ENCODE data around the gene IL6ST.
A peak's percentile ranks its signal among the peaks of the same experiment; 100 is the strongest.

DNA sequence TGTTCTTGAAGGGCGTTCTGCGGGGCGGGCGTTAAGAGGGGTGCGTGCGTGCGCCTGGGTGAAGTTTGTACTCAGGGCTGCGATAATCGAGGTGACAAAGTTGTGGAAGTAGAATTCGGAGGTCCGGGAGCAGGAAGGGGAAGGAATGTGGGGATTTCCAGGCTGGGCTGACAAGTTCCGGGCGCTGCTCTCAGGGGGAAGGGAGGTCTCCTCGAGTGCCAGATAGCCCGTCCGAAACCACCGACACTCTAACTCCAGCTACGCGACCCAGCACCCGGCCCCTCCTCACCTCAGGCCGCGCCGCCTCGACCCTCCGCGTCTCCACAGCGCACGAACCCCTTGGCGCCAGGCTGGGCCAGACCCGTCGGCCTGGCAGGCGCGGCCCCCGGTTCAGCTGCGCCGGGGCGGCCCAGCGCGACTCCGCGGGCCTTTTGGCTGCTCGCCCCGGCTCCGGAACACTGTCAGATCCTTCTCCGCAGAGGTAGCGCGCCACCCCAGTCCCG is at the start of gene IL6ST:
- TF ChIP-seq CTCF (IDR thresholded peaks at IDR 0.05) = no peak
- TF ChIP-seq POLR2AphosphoS5 (IDR thresholded peaks at IDR 0.05; ENCODE audit: low read depth, low read length) = peak; percentile 66
- no peak for TF ChIP-seq TCF7L2 (IDR thresholded peaks at IDR 0.05; ENCODE audit: low read depth, low read length)
- peak; percentile 79; the same call in 1 of the 2 replicates for TF ChIP-seq SIN3A (IDR thresholded peaks at IDR 0.05; ENCODE audit: borderline replicate concordance, insufficient read depth, low read depth, low read length)
- no peak for TF ChIP-seq REST (IDR thresholded peaks at IDR 0.05; ENCODE audit: insufficient read depth in 1 of 2, low read depth in 2 of 2, low read length in 1 of 2)

All from Panc1 (cell line).